Tibial nerve (tissue), 3 donors: ENCODE measurements around the gene SLC9C1.

Experiments
- POLR2A ChIP-seq, 2 donors: fragments of 450-650 bp; IDR thresholded peaks; one replicate each; pipeline ENCODE4 v1.6.1; 2017; ENCODE audit warnings: antibody characterized with exemption in 2 of 2, mild to moderate bottlenecking in 2 of 2, moderate library complexity in 2 of 2
- TF ChIP-seq, protein P1 (sequence below), 5 experiments: fragments of 200-600 bp in 3 of 5; fragments of 450-650 bp in 2 of 5; sonication (generic) in 3 of 5; IDR thresholded peaks; one replicate each; pipeline ENCODE4 v1.5.1; 2016 to 2019; ENCODE audit warnings: antibody characterized with exemption in 5 of 5, mild to moderate bottlenecking in 3 of 5, moderate library complexity in 2 of 5

DNA sequence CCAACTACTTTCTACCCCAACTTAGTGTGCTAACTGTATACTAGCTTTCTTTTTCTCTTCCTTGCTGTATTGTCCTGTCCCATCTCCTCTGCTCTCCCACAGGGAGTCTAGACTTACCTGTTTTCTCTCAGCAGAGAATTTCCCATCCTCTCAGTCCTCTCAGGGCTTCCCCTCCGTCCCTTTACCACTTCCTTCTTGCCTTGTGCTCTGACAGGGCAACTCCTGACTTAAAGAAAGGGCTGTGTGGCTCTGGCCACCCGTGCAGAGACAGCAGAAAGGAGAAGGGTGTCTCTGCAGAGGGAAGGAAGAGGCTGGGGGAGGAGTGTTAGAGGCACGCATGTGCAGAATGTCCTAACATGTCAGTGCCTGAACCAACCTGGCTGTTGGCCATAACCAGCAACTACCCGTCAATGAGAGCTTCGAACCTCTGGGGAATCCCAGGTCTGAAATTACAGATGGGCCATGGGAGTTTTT, 161.0 kb downstream of the SLC9C1 start, which contains the start of gene GCSAM:
- TF ChIP-seq POLR2A (IDR thresholded peaks at IDR 0.05), result no peak
- TF ChIP-seq, protein P1, sequence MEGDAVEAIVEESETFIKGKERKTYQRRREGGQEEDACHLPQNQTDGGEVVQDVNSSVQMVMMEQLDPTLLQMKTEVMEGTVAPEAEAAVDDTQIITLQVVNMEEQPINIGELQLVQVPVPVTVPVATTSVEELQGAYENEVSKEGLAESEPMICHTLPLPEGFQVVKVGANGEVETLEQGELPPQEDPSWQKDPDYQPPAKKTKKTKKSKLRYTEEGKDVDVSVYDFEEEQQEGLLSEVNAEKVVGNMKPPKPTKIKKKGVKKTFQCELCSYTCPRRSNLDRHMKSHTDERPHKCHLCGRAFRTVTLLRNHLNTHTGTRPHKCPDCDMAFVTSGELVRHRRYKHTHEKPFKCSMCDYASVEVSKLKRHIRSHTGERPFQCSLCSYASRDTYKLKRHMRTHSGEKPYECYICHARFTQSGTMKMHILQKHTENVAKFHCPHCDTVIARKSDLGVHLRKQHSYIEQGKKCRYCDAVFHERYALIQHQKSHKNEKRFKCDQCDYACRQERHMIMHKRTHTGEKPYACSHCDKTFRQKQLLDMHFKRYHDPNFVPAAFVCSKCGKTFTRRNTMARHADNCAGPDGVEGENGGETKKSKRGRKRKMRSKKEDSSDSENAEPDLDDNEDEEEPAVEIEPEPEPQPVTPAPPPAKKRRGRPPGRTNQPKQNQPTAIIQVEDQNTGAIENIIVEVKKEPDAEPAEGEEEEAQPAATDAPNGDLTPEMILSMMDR (IDR thresholded peaks at IDR 0.05), result no peak
